ENCODE results near the gene PTPN22. TPM values are rescaled to one million over a fixed set of nuclear protein-coding genes. Genes with fewer than 3 reads are reported as not detected.
A peak's percentile ranks its signal among the peaks of the same experiment; 100 is the strongest.

Gene PTPN22
- total RNA-seq, 2 donors from 2014 or later: 2.9 to 4.6 TPM

DNA sequence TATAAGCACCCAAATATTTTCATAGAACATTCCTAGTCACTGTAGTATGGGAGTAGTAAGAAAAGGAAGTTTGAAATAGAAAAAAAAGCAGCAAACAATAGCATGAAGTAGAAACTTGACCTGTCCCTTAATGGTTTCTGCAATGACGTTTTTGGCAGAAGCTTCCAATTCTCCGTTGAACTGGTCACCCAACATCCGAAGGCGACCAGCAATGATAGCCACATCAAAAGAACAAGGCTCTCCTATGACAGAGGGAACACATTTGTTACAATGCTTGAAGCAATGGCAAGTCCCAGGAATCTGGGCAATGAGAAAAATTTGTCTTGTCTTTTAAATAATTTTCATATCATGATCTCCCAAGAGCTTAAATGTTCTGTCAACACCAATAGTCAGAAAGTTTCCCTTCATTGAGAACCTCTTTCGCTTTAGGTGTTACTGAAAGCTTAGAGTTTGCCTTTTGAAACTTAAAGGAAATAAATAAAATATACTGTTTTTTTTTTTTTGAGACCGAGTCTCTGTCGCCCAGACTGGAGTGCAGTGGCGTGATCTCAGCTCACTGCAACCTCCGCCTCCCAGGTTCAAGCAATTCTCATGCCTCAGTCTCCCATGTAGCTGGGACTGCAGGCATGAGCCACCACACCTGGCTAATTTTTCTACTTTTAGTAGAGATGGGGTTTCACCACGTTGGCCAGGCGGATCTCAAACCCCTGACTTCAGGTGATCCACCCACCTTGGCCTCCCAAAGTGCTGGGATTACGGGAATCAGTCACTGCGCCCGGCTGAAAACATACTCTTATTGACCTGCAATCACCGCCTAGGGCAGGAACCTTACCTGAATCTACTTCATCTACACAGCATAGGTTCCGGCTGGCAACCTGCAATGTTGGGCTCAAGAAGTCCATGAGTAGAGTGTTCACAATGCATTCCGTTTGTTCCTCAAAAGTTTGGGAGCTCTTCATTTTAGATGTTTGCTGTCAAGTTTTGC, 15.2 kb upstream of the PTPN22 start:
- 31 to 46% methylated on average over 17 of the region's 17 CpGs for WGBS, 2 donors
- no peaks in the 10 kb centered on the region for H3K36me3 ChIP-seq (replicated peaks in 1 of 2; ENCODE audit: insufficient read depth in 1 of 2, low read depth in 2 of 2)
- peak overlapping the region; percentile 82 to 92 (median 87) for H3K27ac ChIP-seq
- no peaks in the 10 kb centered on the region for H3K9me3 ChIP-seq
- TF ChIP-seq POLR2A (IDR thresholded peaks at IDR 0.05): peak in 1 of 3 donors; percentile 27
- no peak for TF ChIP-seq CTCF (IDR thresholded peaks at IDR 0.05)
- peaks cover 35% of the 10 kb centered on the region for H3K4me1 ChIP-seq
- no peaks in the 10 kb centered on the region for H3K27me3 ChIP-seq
- DNase-seq (peak; percentile 49 to 62 (median 52)), ATAC-seq (peak; percentile 73)
- H3K4me3 ChIP-seq: peak overlapping the region in 1 of 2 donors; percentile 10
- intact Hi-C loops (cut with DNase I): no loop called here

GRCh38 chr1:113881661-113882060, 10.1 kb upstream of the PTPN22 start:
- Histone ChIP-seq H3K36me3 (replicated peaks in 1 of 2; ENCODE audit: insufficient read depth in 1 of 2, low read depth in 2 of 2) (no peaks in the 10 kb centered on the region), H3K9me3 (no peaks in the 10 kb centered on the region), H3K4me1 (peaks cover 61% of the 10 kb centered on the region), H3K27ac (peak overlapping the region in 2 of 4 donors; percentile 69 to 78), H3K4me3 (no peak overlapping the region), H3K27me3 (no peaks in the 10 kb centered on the region)
- DNase-seq (no peak), ATAC-seq (no peak)
- intact Hi-C loops (cut with DNase I): no loop called here
- TF ChIP-seq CTCF (IDR thresholded peaks at IDR 0.05): no peak
- TF ChIP-seq POLR2A (IDR thresholded peaks at IDR 0.05): no peak
- WGBS, 2 donors: 46 to 59% methylated on average over 2 of the region's 2 CpGs

DNA sequence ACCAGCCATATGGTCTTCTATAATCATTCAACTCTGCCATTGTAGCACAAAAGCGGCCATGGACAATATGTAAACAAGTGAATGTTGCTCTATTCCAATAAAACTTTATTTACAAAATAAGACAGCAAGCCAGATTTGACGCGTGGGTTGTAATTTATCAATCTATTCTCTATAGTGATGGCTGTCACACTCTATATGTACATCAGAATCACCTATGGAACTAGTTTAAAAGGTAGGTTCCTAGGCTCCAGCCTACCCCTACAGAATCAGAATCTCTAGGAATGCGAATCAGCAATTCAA, 8.2 kb upstream of the PTPN22 start:
- no peaks in the 10 kb centered on the region for H3K9me3 ChIP-seq
- H3K4me1 ChIP-seq: peaks cover 69% of the 10 kb centered on the region
- ATAC-seq (no peak), DNase-seq (no peak)
- no peaks in the 10 kb centered on the region for H3K27me3 ChIP-seq
- intact Hi-C loops (cut with DNase I): no loop called here
- TF ChIP-seq POLR2A (IDR thresholded peaks at IDR 0.05): no peak
- TF ChIP-seq CTCF (IDR thresholded peaks at IDR 0.05): no peak
- peak overlapping the region; percentile 28 to 52 (median 46) for H3K27ac ChIP-seq
- no peaks in the 10 kb centered on the region for H3K36me3 ChIP-seq (replicated peaks in 1 of 2; ENCODE audit: insufficient read depth in 1 of 2, low read depth in 2 of 2)
- H3K4me3 ChIP-seq: no peak overlapping the region
- WGBS, 2 donors: 62 to 78% methylated on average over 4 of the region's 4 CpGs

GRCh38 chr1:113876176-113876575, 4.7 kb upstream of the PTPN22 start:
- DNase-seq (no peak), ATAC-seq (no peak)
- Histone ChIP-seq H3K4me3 (no peak overlapping the region), H3K27me3 (no peaks in the 10 kb centered on the region), H3K9me3 (no peaks in the 10 kb centered on the region), H3K27ac (peak overlapping the region; percentile 1 to 70 (median 27)), H3K4me1 (peaks cover 59% of the 10 kb centered on the region), H3K36me3 (replicated peaks in 1 of 2; ENCODE audit: insufficient read depth in 1 of 2, low read depth in 2 of 2) (no peaks in the 10 kb centered on the region)
- intact Hi-C loops (cut with DNase I): no loop called here
- 73 to 74% methylated on average over 5 of the region's 5 CpGs for WGBS, 2 donors
- TF ChIP-seq POLR2A (IDR thresholded peaks at IDR 0.05) (no peak), CTCF (IDR thresholded peaks at IDR 0.05) (no peak)
